ENCODE measurements around the gene FOXE3.

Gene FOXE3

DNA sequence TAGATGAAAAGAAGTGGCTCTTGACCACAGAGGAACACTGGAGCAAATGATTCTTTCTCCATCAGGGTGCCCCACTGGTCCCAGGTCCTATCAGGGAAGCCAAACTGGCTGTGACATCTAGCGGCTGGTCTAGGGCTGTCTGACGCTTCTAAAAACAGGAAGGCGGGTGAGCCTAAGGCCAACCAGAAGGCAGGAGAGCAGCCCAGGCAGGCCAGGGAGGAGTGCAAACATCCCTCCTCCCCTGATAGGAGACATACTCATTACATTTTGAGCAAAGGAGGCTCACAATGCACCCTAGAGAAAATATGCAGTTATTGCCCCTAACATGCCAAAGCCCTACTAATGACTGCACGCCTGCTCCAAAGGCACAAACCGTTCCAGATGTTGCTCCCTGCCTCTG lies 10.4 kb upstream of the FOXE3 start:
- DNase-seq (ENCODE audit: low read depth) = no peak

GRCh38 chr1:47406966-47407365 lies 9.1 kb upstream of the FOXE3 start:
- no peak for DNase-seq (ENCODE audit: low read depth)

DNA sequence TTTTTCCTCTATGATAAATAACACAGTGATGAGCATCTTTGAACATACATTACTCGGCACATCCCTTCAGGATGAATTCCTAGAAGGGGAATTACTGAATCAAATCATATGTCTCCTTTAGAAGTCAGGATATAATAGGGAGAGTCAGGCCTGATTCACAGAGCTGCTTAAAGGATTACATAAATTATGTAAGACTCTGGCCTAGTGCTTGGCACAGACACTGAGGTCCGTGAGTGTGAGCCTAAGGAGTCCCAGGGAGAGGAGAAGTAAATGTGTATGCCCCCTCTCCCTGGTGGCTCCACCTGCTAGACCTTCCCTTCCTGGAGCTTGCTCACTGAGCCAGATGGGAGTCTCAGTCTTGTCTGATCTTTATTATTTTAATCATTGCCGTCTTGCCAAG lies 8.6 kb upstream of the FOXE3 start:
- DNase-seq (ENCODE audit: low read depth) = no peak

DNA sequence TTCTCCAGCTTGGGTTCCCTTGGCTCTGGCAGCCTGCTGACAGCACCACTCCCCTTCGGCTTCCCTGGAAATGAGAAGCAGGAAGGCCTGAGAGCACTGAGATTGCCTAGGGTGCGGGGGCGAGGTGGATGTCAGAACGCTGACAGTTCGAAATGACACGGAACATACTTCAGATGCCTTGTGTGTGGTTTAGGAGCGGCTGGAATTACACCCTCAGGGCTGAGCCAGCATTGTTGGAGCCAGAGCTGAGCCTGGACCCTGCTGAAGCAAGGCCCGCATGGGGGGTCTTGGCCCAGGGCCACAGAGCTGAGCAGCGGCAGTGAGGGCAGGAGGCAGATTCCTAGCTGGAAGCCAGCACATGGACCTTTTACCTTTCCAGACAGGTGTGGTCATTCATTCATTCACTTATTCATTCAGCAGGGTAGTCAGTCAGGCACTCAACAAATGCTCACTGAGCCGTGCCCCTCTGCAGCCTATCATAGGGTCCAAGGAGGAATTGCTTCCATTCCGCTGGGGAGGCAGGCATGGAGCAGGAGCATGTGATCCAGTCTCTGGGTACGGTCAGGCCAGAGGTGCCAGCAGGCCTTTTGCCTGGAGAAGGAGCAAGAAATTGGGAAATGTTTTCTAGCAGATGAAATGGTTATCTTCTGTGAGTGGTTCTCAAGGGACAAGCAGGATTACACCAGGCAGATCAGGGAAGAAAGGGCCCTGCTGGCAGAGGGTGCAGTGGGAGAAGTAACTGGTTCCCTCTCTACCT lies 6.6 kb upstream of the FOXE3 start:
- DNase-seq (ENCODE audit: low read depth) = no peak

DNA sequence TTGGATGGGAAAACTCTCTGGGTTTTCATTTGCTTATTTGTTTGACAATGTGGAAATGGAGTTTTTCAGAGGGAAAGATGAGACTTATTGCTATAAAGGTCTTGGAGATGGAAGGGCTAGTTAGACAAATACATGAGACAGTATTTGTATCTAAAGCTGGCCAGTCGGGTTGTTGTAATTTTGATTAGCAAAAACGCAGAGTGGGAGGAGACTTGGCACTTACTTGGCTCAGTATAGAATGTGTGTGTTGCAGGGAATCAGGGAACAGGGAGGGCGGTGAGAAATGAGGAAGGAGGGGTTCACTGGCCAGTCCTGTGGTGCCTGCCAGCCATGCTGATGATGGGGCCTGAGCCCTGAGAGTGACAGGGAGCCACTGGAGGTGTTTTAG lies 6.0 kb upstream of the FOXE3 start:
- no peak for DNase-seq (ENCODE audit: low read depth)

GRCh38 chr1:47411436-47411835 lies 4.6 kb upstream of the FOXE3 start:
- no peak for DNase-seq (ENCODE audit: low read depth)

DNA sequence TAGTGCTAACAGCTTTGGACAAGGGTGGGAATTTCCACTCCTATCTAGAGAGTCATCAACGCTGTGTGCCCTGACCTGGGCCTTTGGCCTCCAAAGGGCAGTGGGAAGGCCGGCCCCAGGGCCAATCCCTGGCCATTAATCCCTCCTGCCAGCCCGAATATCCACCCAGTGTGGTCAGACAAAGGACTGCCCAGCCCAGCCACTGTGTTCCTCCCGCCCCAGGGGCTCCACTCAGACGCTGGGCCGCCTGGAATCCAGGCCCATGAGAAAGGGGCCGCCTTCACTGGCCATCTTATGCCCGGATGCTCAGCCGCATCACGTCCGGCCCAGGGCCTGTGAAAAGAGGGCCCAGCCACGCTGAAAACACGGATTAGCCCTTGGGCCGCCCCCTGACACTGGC lies 3.6 kb upstream of the FOXE3 start:
- no peak for DNase-seq (ENCODE audit: low read depth)

- no peak for DNase-seq (ENCODE audit: low read depth)
These were observed 459 bp downstream of the FOXE3 start for GRCh38 chr1:47416319-47417169.

DNA sequence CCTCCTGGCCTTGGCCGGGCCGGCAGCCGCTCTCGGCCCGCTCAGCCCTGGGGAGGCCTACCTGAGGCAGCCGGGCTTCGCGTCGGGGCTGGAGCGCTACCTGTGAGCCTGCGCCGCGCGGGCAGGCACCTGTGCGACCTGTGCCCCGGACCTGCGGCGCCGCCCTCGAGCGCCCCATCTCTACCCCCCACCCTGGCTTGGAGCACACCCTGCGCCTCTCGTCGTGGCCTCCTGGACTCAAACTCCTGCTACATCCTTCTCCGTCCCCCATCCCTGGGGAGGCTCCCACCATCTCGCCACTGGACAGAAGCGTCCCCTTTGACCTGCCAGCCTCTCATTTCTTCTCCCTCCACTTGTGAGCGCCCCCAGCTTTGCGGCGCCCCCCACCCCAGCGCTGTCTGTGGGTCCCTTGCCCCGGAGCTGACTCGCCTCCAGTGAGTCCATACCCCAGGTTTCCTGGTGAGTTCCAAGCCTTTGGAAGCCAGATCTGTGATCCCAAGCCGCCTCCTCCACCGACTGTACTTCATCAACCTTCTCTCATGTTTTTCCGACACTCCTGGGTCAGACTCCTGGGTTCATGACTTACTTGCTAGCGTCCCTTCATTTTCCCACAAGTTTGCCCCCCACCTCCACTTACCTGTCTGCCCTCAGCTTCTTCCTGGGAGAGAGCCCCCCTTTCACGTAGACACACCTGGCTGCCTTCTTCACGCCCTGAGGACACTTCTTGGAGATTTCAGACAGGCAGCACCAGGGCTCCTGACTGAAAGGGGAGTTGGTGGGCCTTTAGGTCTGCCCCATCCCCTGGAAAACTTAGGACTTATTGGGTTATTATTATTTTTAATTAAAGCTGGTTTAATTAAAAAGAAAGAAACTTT lies 1.3 kb downstream of the FOXE3 start:
- DNase-seq (ENCODE audit: low read depth) = no peak

GRCh38 chr1:47418122-47418521 lies 2.0 kb downstream of the FOXE3 start:
- no peak for DNase-seq (ENCODE audit: low read depth)

DNA sequence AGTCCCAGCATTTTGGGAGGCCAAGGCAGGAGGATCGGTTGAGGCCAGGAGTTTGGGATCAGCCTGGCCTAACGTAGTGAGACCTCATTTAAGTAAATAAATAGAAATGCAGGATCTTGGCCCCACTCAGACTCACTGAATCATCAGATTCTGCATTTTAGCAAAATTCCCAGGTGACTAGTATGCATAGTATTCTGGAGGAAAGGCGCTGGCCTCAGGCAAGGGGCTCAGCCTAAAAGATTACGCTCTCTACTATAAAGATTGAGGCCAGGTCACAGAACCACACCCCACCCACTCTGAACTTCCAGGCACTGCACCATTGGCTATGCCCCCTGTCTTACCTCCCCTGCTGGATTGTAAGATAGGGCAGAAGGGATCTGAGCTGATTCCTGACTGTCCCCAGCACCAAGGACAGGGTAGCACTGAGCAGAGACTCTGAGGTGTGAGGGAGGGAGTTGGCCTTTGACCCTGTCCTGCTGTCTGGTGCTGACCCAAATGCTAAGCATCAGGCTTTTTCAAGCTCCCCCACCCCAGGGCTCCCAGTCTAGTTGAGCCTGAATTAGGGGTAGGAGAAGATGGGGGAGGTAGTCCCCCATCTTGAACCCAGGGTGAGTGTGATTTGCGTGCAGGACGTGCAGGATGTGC lies 2.7 kb downstream of the FOXE3 start:
- DNase-seq (ENCODE audit: low read depth) = no peak

GRCh38 chr1:47420547-47420946 lies 4.5 kb downstream of the FOXE3 start:
- no peak for DNase-seq (ENCODE audit: low read depth)

DNA sequence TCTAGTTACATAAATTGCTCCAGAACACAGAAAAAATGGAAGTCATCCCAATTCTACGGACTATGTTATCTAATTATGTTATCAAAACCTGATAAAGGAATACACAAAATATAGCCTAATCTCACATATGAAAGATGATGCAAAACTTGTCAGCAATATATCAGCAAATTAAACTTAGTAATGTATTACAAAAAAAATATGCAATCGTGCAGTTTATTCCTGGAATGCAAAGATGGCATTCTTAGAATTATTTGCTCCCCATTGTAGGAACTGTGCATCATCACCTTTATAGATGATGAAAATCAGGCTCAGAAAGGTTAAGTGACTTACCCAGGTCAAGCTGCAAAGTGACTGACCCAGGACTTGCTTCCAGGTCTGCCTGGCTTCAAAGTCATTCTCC lies 7.8 kb downstream of the FOXE3 start:
- no peak for DNase-seq (ENCODE audit: low read depth)

- DNase-seq (ENCODE audit: low read depth) = no peak
These were observed 8.4 kb downstream of the FOXE3 start for GRCh38 chr1:47424336-47424982.

DNA sequence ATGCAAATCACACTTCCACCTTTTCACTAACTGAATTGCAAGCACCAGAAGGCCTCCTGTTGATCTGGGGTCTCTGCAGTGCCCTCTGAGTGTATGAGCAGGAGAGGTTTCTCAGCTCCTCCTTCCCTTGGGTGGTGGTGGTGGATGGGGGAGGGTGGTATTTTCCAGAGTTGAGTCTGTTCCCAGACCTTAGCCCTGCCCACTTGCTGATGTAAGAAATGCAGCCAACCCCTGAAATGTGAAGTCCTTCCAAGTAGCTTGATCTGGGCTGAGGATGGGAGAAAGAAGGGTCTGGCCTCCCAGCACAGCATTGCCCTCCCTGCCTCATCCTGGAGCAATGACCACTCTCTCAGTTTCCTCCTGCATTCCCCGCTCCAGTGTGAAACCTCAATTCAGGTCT lies 15.4 kb downstream of the FOXE3 start:
- no peak for DNase-seq (ENCODE audit: low read depth)

GRCh38 chr1:47432071-47433036 lies 16.3 kb downstream of the FOXE3 start:
- no peak for DNase-seq (ENCODE audit: low read depth)

- no peak for DNase-seq (ENCODE audit: low read depth)
These were observed 16.9 kb downstream of the FOXE3 start for GRCh38 chr1:47433037-47433421.

GRCh38 chr1:47433477-47434050 lies 17.5 kb downstream of the FOXE3 start:
- DNase-seq (ENCODE audit: low read depth) = no peak

DNA sequence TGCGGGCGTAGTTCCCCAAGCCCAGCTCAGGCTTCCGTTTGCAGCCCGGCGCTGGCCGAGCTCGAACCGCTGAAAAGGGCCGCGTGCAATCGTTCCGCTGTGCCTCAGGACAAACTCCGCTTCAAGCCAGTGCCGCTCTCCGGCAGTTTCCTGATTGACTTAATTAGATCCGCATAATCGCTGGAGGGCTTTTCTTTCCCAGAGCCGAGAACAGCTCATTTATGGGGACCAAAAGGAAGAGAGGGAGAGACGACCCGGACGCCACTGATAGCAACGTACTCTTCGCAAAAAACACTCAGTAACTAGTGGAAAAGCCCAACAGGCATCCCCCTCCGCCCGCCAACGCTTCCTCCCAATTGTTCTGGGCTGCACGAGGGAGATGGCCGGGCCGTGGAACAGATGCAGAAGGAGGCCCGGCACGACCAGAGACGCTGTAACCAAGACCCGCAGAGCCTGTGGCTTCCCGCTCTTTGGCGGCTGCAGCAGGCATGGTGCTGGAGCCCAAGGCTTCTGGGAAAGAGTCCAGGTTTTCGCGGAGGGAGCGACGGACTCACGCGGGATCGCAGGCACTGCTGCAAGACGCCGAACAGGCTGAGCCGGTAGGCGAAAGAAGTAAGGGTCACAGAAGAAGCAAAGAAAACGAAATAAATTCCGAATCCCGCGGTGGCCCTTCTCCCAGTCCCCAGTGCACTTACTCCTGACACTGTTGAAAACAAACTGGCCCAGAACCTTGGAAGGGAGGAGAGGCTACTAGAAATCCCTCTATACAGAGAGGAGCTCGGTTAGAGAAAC lies 18.2 kb downstream of the FOXE3 start:
- DNase-seq (ENCODE audit: low read depth) = no peak
